Right forelimb (tissue), 1 donor: ENCODE data around the gene TARP.

ENCODE experiments used
- DNase-seq: peaks from one replicate; pipeline ENCODE4 v3.0.0-alpha.2; 2018

The TARP gene

GRCh38 chr7:38211940-38212339 lies 61.5 kb downstream of the TARP start:
- no peak for DNase-seq

GRCh38 chr7:38211486-38211885 lies 62.0 kb downstream of the TARP start:
- no peak for DNase-seq
